ENCODE measurements around the gene EEFSEC. TPM values are rescaled to one million over a fixed set of nuclear protein-coding genes. Genes with fewer than 3 reads are reported as not detected.

The EEFSEC gene, protein sequence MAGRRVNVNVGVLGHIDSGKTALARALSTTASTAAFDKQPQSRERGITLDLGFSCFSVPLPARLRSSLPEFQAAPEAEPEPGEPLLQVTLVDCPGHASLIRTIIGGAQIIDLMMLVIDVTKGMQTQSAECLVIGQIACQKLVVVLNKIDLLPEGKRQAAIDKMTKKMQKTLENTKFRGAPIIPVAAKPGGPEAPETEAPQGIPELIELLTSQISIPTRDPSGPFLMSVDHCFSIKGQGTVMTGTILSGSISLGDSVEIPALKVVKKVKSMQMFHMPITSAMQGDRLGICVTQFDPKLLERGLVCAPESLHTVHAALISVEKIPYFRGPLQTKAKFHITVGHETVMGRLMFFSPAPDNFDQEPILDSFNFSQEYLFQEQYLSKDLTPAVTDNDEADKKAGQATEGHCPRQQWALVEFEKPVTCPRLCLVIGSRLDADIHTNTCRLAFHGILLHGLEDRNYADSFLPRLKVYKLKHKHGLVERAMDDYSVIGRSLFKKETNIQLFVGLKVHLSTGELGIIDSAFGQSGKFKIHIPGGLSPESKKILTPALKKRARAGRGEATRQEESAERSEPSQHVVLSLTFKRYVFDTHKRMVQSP
- total RNA-seq, result 22.0 and 23.8 TPM in 2 replicates

DNA sequence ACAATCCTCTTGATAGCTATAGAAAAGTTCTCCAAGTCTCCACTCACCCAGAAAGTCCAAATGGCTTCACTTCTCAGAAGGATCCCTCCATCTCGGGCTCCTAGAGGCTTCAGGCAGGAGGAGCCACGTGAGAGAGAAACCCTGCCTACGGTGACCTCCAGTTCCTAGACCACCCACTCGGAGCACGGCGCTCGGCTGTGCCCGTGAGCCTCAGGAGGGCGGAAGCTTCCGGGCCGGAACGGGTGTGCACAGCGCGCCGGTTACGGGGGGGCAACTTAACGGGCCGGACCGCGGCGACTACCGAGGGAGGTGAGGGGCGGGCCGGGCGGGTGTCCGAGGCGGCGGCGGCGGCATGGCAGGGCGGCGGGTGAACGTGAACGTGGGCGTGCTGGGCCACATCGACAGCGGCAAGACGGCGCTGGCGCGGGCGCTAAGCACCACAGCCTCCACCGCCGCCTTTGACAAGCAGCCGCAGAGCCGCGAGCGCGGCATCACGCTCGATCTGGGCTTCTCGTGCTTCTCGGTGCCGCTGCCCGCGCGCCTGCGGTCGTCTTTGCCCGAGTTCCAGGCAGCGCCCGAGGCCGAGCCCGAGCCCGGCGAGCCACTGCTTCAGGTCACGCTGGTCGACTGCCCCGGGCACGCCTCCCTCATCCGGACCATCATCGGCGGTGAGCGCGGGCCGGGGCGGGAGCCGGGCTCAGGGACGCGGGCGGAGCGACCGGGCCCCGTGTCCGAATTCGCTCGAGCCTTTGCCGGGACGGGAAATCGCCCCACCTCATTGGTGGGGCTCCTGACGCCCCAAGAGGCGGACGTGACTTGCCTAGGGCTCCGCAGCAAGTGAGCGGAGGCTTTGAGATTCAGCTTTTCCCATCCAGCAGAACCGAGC is at the start of gene EEFSEC:
Gene EEFSEC, plus strand, starts transcription at position 326 of the 886 bp plus-strand sequence. Its CDS starts 27 bp downstream, at position 353.
- DNase-seq (ENCODE audit: low spot score), result peak; percentile 82
- H3K36me3 Mint-ChIP-seq (ENCODE audit: low read depth), result peaks cover 30% of the 10 kb centered on the region
- peaks cover 17% of the 10 kb centered on the region for H3K4me1 Mint-ChIP-seq (ENCODE audit: low read depth)
- H3K27me3 Mint-ChIP-seq (ENCODE audit: low read depth), result no peaks in the 10 kb centered on the region
- H3K27ac Mint-ChIP-seq, result peak within 1 kb of the TSS; percentile 91
- no peaks in the 10 kb centered on the region for H3K9me3 Mint-ChIP-seq
- intact Hi-C loops (cut with micrococcal nuclease), result loop anchor here (1.0 to 5.0 kb wide), 3 partner anchors 29 to 401 kb away; no protein-coding TSS in a partner anchor
- peak within 1 kb of the TSS; percentile 83 for H3K4me3 Mint-ChIP-seq (ENCODE audit: low read depth)

DNA sequence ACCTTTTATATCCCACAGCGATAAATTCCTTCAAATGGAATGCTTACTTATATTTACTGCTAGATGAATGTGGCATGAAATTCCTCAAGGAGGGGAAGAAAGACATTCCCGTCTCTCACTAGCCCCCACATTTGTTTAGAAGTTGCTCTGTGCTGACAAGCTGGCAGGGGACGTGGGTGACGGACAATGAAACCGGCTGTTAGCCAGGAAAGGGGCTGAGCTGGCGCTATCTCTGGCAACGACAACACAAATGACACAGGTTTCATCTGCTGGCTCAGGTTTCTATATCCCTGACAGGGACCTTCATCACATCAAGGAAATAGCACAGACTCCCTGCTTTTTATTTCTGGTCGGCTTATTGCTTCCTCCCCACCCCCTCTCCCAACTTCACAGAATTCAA is 45.4 kb upstream of the EEFSEC start:
- H3K9me3 Mint-ChIP-seq, result no peaks in the 10 kb centered on the region
- H3K4me1 Mint-ChIP-seq (ENCODE audit: low read depth), result peaks cover 16% of the 10 kb centered on the region
- no peak overlapping the region for H3K27ac Mint-ChIP-seq
- DNase-seq (ENCODE audit: low spot score), result no peak
- no peaks in the 10 kb centered on the region for H3K27me3 Mint-ChIP-seq (ENCODE audit: low read depth)
- peaks cover 64% of the 10 kb centered on the region for H3K36me3 Mint-ChIP-seq (ENCODE audit: low read depth)
- H3K4me3 Mint-ChIP-seq (ENCODE audit: low read depth), result no peak overlapping the region
- intact Hi-C loops (cut with micrococcal nuclease), result no loop called here

DNA sequence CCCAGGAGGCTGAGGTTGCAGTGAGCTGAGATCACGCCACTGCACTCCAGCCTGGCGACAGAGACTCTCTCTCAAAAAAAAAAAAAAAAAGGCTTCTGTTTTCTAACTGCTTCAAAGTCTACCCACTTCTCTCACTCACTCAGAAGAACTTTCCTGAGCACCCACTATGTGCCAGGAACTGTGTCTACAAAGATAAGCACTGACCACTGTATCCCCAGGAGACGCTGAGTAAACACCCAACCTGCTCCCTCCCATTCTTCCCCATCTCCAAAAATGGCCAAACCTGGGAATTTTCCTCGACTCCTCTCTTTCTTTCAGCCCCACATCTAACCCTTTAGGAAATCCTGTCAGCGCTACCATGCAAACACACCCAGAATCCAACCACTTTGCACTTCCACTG is 42.1 kb upstream of the EEFSEC start:
- Mint-ChIP-seq H3K36me3 (ENCODE audit: low read depth) (peaks cover 71% of the 10 kb centered on the region), H3K9me3 (no peaks in the 10 kb centered on the region), H3K27me3 (ENCODE audit: low read depth) (no peaks in the 10 kb centered on the region), H3K4me3 (ENCODE audit: low read depth) (no peak overlapping the region), H3K4me1 (ENCODE audit: low read depth) (peaks cover 37% of the 10 kb centered on the region), H3K27ac (peak overlapping the region; percentile 43)
- no peak for DNase-seq (ENCODE audit: low spot score)
- intact Hi-C loops (cut with micrococcal nuclease), result loop anchor here (5.0 kb wide), 1 partner anchor 41 kb away; the partner anchor contains the start of gene EEFSEC

DNA sequence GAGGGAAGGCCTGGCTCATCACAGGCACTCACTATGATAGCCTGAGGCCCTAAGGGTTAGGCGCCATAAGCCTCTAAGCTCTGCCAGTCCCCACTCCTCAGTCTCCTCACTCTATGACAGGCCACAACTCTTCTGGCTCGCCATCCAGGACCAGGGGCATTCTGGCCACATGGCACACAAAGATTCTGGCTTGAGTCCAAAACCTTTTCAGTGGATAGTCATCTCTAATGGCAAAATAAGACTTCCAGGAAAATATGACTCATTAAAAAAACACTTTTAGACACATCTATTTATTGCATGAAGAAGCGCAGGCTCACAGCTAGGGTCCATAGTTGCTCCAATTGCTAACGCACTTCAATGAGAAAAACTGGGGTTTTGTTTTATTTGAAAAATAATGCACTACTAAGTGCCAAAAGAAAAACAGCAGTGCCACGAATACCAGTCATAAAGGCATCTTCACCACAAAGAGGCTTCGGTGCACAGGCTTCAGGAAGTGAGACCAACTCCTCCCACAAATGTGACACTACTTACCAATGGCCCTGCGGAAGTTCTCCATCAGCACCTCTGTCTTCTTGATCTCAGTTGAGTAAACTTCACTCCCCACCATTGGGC is 40.8 kb upstream of the EEFSEC start:
- Mint-ChIP-seq H3K4me3 (ENCODE audit: low read depth) (peak overlapping the region; percentile 51), H3K4me1 (ENCODE audit: low read depth) (peaks cover 40% of the 10 kb centered on the region), H3K27me3 (ENCODE audit: low read depth) (no peaks in the 10 kb centered on the region), H3K9me3 (no peaks in the 10 kb centered on the region), H3K36me3 (ENCODE audit: low read depth) (peaks cover 68% of the 10 kb centered on the region), H3K27ac (peak overlapping the region; percentile 93)
- DNase-seq (ENCODE audit: low spot score), result peak; percentile 32
- intact Hi-C loops (cut with micrococcal nuclease), result loop anchor here (1.0 to 5.0 kb wide), 2 partner anchors 11 to 40 kb away; partner anchors contain the start of genes EEFSEC and RUVBL1

DNA sequence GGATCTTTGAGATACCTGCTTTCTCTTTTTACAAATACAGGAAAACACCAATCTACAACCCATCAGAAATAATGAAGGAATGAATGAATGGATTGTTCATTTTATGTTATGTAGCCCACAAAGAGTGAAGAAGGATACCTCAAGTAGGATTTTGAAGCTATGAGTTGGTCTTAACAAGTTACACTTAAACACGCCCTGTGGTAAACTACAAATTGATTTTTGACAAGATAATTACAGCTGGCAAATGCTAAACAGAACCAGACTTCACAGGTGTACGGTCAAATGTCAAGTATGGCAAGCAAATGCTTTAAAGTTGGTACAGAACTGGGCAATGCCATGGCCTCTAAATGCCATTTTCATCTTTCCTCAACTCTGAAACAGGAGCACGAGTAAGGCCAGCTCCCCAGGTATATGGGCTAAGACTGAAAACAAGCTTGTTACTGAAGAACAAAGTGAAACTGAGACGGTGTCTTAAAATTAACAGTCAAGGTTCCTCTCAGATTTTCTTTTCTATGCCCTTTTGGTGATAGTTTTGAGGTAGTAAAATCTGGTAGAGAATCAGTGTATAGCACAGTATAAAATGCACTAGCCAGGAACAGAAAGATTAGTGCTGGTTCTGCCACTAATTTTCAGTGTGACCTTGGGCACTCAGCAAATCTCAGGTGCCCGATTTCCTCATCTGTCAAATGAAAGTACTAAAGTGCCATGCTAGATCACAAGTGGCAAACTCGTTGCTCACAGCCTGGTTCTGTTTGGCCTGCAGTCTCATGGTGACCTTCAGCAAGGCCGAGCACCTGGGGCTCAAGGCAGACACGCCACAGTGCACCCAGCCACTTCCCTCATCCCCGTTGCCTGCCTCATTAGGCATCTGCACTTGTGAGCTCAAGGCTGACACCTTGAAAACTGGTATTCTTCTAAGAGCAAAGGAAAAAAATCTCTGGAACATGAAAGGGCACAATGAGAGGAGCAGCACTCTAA is 39.2 kb upstream of the EEFSEC start:
- H3K9me3 Mint-ChIP-seq, result no peaks in the 10 kb centered on the region
- peaks cover 51% of the 10 kb centered on the region for H3K4me1 Mint-ChIP-seq (ENCODE audit: low read depth)
- H3K27ac Mint-ChIP-seq, result peak overlapping the region; percentile 62
- H3K27me3 Mint-ChIP-seq (ENCODE audit: low read depth), result no peaks in the 10 kb centered on the region
- H3K36me3 Mint-ChIP-seq (ENCODE audit: low read depth), result peaks cover 75% of the 10 kb centered on the region
- DNase-seq (ENCODE audit: low spot score), result no peak
- H3K4me3 Mint-ChIP-seq (ENCODE audit: low read depth), result peak overlapping the region; percentile 22
- intact Hi-C loops (cut with micrococcal nuclease), result loop anchor here (5.0 kb wide), 1 partner anchor 38 kb away; the partner anchor contains the start of gene EEFSEC

DNA sequence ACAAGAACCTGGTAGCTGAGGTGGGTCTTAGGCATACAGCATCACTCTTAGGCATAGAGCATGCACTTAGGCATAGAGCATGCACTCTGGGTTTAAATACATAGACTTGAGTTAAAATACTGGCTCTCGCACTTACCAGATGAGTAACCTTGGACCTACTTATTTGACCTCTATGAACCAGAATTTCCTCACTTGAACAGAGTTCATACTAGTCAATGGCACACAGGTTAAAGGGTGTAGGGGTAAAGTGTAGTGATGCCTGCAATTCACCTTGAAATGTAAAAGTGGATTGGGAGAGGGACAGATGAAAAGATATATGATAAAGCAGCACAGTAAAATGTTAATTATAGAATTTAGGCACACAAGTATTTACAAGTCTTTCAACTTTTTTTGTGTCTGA is 31.3 kb upstream of the EEFSEC start:
- intact Hi-C loops (cut with micrococcal nuclease), result loop anchor here (2.0 to 10.0 kb wide), 2 partner anchors 69 to 1137 kb away; partner anchors contain the start of genes PLXNA1 and SEC61A1
- Mint-ChIP-seq H3K27me3 (ENCODE audit: low read depth) (no peaks in the 10 kb centered on the region), H3K4me1 (ENCODE audit: low read depth) (peaks cover 39% of the 10 kb centered on the region)

DNA sequence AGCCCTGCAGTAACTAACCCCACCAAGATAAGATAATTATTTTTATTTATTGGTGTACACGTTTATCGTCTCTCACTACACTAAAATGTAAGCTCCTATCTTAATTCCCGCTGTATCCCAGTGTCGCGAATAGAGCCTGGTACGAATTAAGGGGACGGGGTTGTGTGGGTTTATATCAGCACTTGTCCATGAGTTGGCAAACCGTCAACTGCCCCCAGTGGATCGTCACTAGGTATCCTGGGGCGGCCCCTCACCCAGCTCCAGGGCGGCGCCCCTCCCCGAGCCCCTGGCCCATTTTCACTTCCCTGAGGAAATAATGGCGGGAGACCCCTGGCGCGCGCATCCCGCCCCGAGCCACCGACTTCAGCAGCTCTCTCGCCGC is 30.1 kb upstream of the EEFSEC start:
- peaks cover 25% of the 10 kb centered on the region for H3K36me3 Mint-ChIP-seq (ENCODE audit: low read depth)
- no peak for DNase-seq (ENCODE audit: low spot score)
- peaks cover 33% of the 10 kb centered on the region for H3K4me1 Mint-ChIP-seq (ENCODE audit: low read depth)
- H3K27me3 Mint-ChIP-seq (ENCODE audit: low read depth), result no peaks in the 10 kb centered on the region
- H3K4me3 Mint-ChIP-seq (ENCODE audit: low read depth), result peak overlapping the region; percentile 98
- H3K27ac Mint-ChIP-seq, result peak overlapping the region; percentile 93
- H3K9me3 Mint-ChIP-seq, result peaks cover 4% of the 10 kb centered on the region
- intact Hi-C loops (cut with micrococcal nuclease), result loop anchor here (1.0 to 10.0 kb wide), 3 partner anchors 11 to 1138 kb away; partner anchors contain the start of genes PLXNA1 and SEC61A1

More for the DNA sequence above, 31.3 kb upstream of the EEFSEC start:
- no peak for DNase-seq (ENCODE audit: low spot score)
- peak overlapping the region; percentile 93 for H3K27ac Mint-ChIP-seq
- peaks cover 35% of the 10 kb centered on the region for H3K36me3 Mint-ChIP-seq (ENCODE audit: low read depth)
- peak overlapping the region; percentile 98 for H3K4me3 Mint-ChIP-seq (ENCODE audit: low read depth)
- peaks cover 4% of the 10 kb centered on the region for H3K9me3 Mint-ChIP-seq

DNA sequence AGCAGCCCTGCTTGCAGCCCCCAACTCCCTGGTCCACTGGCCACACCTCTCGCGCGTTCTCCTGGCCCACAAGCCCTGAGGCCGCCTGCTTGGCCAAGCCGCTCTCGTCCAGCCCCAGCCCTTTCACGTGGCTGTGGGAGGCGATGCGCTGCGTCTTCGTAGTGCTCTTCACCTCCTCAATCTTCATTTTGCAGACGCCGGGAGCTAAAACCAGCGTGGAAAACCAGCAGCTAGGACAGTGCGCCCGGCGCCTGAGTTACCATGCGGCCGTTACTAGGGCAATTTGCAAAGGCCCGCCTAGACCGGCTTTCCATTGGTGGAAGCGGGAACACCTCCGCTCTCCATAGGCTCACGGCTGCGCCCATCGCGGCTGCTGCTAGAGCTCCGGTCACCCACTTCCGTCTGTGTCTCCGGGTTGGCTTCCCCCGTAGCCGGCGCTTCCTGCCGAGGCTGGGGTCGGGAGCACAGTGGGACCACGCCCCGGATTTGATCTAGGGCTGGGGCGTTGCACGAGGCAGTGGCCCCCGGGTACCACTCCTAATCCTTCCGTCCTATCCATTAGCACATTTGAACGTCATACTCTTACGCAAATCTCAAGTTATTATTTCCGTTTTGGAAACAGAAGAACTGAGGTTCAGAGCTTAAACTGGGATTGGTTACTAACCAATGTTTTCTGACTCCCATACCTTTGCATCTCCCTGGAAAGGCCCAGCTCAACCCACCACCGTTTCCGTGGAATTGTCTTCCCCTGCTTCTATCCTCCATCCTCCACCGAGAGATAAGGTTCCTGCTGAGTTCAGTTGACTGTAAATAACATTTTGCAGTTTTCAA is 29.5 kb upstream of the EEFSEC start, which contains the start of gene RUVBL1:
Gene RUVBL1, minus strand, starts transcription at position 275 of the 831 bp plus-strand sequence. Its CDS starts 88 bp downstream, at position 187.
- intact Hi-C loops (cut with micrococcal nuclease), result loop anchor here (1.0 to 10.0 kb wide), 4 partner anchors 11 to 1139 kb away; partner anchors contain the start of genes EEFSEC, PLXNA1 and SEC61A1
- H3K4me3 Mint-ChIP-seq (ENCODE audit: low read depth), result peak within 1 kb of the TSS; percentile 98
- peaks cover 18% of the 10 kb centered on the region for H3K36me3 Mint-ChIP-seq (ENCODE audit: low read depth)
- peaks cover 27% of the 10 kb centered on the region for H3K4me1 Mint-ChIP-seq (ENCODE audit: low read depth)
- no peaks in the 10 kb centered on the region for H3K27me3 Mint-ChIP-seq (ENCODE audit: low read depth)
- H3K27ac Mint-ChIP-seq, result peak within 1 kb of the TSS; percentile 93
- peak; percentile 96 for DNase-seq (ENCODE audit: low spot score)
- peaks cover 4% of the 10 kb centered on the region for H3K9me3 Mint-ChIP-seq

DNA sequence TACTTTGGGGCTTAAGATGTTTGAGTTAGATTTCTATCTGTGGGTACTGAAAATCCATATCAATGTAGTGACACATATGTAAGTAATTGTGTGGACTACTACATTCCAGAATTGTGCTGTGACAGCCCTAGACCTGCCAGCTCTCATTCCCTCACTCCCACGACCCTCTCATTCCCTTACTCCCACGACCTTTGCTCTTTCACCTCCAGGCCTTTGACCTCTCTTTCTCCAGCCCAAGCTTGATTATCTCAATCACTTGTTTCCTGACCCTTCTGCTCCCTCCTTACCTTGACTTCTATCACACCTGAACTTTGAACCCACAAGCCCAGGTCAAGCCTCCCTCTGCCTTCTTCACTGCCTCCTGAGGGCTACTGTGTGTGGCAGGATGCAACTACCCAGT is 26.0 kb upstream of the EEFSEC start:
- no peak for DNase-seq (ENCODE audit: low spot score)
- Mint-ChIP-seq H3K27me3 (ENCODE audit: low read depth) (peaks cover 4% of the 10 kb centered on the region), H3K9me3 (peaks cover 4% of the 10 kb centered on the region), H3K36me3 (ENCODE audit: low read depth) (peaks cover 3% of the 10 kb centered on the region), H3K4me3 (ENCODE audit: low read depth) (no peak overlapping the region), H3K27ac (no peak overlapping the region), H3K4me1 (ENCODE audit: low read depth) (peaks cover 13% of the 10 kb centered on the region)
- intact Hi-C loops (cut with micrococcal nuclease), result loop anchor here (10.0 kb wide), 1 partner anchor 1142 kb away; the partner anchor contains the start of gene PLXNA1

DNA sequence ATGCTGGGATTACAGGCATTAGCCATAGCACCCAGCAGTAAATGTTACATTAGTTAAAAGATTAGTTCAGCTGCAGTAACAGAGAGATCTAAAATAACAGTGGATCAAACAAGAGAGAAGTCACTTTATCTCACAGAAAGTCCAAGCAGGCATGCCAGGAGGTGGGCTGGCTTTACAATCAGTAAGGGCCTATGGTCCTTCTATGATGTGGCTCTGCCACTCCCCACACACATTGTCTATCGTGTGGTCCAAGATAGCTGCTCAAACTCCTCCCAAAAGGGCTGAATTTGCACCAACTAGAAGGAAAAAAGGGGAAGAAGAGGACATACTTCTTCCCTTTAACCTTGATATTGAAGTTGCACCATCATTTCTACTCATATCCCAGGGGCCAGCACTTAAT is 25.0 kb upstream of the EEFSEC start:
- no peak overlapping the region for H3K4me3 Mint-ChIP-seq (ENCODE audit: low read depth)
- intact Hi-C loops (cut with micrococcal nuclease), result loop anchor here (10.0 kb wide), 1 partner anchor 1143 kb away; the partner anchor contains the start of gene PLXNA1
- H3K27me3 Mint-ChIP-seq (ENCODE audit: low read depth), result peaks cover 4% of the 10 kb centered on the region
- H3K4me1 Mint-ChIP-seq (ENCODE audit: low read depth), result peaks cover 8% of the 10 kb centered on the region
- H3K36me3 Mint-ChIP-seq (ENCODE audit: low read depth), result peaks cover 3% of the 10 kb centered on the region
- DNase-seq (ENCODE audit: low spot score), result no peak
- no peak overlapping the region for H3K27ac Mint-ChIP-seq
- peaks cover 4% of the 10 kb centered on the region for H3K9me3 Mint-ChIP-seq
